Measurements from ENCODE around the gene RPRM.
"Not testable (repeated sequence)": the region's sequence is repeated elsewhere in the genome, so short reads cannot be mapped to it uniquely, and the experiment has no call there.

RPRM gene

DNA sequence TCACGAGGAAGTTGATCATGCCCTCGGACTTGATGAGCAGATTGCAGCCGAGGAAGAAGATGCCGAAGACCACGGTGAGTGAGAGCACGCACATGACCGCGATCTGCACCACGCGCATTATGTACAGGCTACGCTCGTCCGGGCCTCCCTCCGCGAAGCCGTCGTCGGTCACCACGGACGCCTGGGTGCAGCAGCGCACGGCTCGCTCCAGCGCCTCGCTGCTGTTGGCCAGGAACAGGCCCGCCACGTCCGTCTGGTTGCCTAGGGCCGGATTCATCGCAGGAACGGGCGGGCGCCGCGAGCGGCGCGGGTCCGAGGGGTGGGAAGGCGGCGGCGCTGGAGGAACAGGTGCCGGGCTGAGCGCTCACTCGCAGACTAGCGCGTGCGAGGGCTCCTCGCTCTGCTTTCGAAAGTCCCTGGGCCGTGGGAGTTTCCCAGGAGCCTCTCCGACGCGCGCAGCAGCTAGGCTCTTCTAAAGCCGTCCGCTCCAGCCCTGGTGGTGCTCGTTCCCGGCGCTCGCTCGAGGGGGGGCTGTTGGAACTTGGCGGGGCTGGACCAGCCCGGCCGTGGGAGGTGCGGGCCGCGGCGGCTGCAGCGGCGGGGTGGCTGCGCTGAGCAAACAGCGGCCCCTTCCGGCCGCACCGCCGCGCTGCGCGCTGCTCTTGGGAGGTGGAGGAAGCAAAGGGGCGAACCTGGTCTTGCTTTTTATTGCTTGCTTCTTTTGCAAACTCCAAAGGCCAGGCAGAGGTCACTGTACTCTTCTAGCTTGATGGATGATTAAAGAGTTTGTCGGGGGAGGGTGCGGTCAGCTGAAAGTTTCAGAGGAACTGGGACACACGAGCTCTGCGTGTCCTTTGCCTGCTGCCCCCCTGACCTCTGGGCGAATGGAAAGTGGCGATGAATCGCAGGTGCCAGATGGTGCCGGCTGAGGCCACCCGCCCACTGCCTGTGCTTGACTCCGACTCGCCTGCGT is at the start of gene RPRM:
TSS of gene RPRM (minus strand) at position 474 of the 973 bp plus-strand sequence. CDS start at position 277, 197 bp downstream.
- peak; percentile 43 for DNase-seq

DNA sequence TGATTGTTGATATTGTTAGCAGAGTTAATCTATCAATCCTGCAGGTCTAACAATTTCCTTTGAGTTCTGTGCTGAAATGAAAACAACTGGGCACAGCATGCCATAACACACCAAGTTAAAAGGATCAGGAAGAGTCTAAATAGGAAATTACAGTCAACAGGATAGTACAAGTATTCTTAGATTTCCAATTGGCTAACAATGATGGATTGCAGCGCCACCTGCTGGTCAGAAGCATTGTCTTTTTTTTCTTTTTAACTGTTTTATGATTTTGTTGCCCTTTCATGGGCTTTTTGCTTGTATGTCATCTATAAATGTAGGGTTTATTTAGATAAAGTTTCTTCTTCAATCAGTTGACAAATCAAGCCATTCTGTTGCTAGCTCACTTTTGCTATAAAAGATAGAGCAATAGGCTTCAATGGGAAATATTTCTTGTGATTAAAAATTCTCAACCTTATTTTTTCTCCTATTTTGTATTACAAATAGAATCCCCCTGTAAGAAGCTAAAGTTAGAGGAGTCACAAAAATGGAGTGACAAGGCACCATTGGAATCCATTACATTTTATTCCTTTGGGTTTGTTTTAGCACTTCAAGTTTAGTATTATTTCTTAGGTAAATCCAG is 40.8 kb upstream of the RPRM start:
- DNase-seq, result no peak

DNA sequence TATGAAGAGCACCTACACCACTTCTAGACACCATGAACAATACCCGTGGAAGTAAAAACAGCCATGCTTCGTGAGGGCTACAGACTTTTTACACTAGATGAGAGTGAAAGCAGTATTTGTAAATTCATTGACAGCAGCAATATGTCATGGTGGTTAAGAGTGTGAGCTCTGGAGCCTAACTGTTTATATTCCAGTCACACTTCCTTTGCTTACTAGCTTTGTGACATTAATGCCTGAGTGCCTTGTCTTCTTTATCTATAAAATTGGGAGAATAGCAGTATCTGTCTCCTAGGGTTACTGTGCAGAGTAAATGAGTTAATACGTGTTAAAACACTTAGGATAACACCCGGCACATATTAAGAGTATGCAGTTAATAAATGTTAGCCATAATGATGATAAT is 33.8 kb upstream of the RPRM start:
- no peak for DNase-seq

DNA sequence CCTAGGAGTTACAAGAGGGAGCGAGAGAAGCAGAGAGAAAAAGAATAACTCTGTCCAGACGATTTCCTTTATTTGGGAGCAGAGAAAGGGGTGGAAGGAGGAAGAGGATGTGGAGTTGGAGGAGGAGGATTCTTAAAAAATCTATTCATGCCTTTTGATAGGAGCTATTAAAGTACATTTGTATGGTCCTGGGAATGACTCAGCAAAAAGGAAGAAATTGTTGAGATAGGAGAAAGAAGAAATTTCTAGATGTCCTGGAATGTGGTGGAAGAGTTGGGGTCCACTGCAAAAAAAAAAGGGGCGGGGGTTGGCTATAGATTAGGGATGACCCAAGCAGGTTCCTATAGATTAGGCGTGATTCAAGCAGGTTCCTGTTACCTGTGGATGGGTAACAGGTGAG is 32.4 kb upstream of the RPRM start:
- no peak for DNase-seq

DNA sequence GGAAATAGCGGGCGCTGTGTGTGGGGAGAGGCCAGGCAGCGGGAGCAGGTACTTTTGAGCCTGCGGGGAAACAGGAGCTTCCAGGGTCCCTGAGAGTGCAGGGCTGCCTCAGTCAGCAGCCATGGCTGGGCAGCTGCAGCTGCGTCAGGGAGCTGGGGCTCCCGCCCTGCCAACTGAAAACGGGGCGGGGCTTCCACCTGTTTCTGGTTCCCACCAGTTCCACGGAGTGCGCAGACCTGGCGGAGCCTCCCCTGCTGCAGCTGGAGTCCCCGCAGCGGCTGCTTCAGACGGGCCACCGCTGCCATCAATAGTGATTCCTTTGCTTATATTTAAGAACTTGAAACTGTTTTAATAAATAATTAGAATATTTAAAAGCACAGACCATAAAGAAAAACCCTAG is 30.6 kb upstream of the RPRM start:
- no peak for DNase-seq

DNA sequence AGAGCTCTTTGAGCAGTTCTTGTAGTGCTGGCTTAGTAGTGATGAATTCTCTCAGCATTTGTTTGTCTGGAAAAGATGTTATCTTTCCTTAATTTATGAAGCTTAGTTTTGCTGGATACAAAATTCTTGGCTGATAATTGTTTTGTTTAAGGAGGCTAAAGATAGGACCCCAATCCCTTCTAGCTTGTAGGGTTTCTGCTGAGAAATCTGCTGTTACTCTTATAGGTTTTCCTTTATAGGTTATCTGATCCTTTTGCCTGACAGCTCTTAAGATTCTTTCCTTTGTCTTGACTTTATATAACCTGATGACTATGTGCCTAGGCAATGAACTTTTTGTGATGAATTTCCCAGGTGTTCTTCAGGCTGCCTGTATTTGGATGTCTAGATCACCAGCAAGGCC is 27.9 kb upstream of the RPRM start:
- not testable (repeated sequence) for DNase-seq

DNA sequence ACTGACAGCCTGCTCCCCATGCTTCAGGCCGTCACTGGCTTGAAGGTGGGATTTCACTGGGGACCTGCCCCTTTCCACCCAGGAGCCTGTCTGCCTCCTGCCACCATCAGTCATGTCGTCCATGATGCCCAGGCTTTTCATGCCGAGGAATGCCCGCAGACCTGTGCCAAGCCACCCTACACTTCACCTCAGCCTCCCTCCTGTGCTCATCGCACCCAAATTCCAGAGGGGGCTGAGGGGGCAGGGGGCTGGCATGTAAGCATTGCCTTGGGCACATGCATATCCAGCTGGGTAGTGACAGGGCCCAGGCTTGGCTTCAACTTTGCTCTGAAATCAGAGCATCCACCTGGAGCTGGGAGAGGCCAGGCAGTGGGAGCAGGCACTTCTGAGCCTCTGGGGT is 20.9 kb upstream of the RPRM start:
- no peak for DNase-seq

DNA sequence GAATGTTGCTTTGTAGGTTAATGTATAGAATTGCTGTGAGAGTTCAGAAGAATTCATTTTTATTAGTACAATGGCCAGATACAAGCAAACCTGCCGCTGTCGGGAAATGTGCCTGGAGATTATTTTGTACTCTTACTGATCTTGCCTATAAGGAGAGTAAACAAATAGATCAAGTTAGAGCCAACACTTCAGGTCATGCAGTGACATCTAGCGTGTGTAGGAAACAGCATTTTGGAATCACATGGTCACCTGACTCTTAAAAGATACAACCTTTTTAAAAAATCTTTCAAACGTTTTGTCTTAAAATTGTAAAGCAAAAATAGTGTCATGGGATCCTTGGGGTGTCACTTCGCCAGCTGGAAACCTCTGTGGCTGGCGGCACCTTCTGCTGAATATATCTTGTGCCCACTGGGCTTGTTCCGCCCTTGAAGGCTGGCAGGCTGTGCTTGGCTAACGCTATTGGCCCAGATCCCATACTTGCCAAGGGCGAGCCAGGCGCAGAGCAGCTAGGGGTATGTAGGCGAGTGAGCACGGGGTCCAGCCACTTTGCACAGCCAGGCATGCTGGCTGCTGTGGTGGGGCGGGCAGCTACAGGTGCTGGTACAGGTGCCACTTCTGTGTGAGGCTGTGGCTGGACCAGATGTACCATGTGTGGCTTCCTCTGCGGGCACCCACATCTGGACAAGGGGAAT is 19.5 kb upstream of the RPRM start:
- DNase-seq, result no peak

DNA sequence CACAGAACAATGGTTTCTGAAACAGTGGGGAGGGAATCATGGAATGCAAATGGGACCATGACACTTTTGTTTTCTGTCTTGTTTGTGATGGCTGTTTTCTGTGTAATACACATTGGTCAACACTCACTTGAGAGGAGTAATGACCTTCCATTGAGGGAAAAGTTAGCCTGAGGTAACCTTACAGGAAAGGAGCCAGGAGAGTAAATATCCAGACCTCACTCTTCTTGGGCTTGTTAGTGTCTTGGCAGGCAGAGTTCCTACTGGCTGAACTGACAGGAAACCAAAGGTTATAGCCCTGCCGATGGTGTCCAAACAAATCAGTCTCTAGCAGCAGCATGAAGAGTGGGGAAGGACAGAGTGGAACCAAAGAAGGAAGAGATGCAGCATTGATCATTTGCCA is 17.2 kb upstream of the RPRM start:
- no peak for DNase-seq

DNA sequence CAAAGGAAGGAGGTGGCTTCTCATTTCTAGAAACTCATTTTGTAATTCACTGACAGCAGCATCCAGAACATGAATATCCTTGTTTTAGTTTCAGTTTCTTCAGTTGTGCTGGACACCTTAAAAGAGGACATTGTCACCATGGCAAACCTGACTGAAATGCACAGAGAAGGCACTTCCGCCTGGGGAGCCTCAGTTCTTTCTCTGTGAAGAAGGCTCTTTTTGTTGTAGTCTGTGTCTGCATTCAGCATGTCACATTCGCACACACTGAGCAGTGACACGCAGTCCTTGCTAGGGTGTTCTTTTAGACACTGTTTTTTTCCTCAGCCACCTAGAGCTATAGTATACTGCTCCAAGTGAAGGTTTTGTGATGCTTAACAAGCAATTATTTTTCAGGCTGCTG is 9.5 kb upstream of the RPRM start:
- DNase-seq, result no peak

DNA sequence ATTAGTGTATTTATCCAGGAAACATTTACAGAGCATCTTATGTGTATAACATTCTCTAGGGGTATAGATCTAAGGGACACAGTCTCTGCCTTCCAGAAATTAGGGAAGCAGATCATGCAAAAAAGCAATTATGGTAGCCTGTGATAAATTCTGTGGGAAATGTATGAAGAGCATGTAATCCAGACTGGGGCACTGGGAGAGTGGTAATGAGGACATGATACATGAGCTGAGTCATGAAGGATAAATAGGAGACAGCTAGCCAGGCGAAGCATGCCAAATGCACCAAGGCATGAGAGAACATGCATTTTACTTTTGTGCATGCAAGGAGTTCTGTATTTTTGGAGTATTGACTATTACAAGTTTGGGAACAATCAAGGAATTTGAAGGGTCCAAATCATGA is 8.9 kb upstream of the RPRM start:
- no peak for DNase-seq

DNA sequence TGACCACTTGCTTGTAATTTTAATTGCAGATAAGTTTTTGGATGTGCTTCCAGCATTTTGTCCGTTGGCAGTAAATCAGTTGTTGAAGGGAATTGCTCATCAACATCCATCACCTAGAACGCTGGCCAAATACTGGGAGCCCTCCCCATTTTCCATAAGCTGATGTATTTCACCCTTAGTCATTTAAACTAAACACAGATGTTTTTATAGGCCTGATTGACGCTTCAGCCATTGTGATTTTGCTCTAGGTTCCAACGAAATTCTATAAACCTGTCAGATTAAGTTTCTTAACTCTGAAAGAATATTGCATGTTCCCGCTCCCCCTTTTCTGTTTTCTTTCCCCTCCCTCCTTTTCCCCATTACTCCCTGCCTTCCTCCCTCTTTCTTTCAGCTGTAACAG is 1.0 kb upstream of the RPRM start:
- DNase-seq, result no peak

DNA sequence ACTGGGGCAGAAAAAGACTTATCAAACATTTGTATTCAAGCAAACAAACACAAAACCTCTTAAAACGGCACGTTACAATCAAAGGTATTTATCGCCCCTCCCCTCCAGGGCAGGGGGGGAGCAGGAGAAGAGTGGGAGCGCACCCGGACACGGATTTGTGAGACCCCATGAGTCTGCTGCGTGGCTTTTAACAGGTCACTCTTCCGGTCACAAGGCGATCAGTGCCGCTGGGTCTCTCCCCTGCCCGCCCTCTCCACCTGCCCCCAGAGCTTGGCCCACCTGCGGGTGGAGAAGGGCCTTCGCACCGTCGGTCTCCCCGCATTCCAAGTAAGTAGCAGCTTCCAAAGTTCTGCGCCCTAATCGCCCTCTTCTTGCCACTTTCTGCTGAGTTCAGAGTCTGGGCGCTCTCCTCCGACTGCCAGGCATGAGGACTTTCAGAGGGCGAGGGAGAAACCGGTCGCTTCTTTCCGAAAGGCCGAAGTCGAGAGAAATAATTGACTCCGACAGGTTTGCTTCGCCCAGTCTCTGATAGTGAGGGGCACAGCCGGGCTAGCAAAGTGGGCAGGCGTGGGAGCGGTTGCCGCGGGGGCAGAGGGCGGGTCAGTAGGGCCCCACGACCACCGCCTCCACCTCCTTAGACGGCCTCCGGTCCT is 800 bp downstream of the RPRM start:
- DNase-seq, result no peak

DNA sequence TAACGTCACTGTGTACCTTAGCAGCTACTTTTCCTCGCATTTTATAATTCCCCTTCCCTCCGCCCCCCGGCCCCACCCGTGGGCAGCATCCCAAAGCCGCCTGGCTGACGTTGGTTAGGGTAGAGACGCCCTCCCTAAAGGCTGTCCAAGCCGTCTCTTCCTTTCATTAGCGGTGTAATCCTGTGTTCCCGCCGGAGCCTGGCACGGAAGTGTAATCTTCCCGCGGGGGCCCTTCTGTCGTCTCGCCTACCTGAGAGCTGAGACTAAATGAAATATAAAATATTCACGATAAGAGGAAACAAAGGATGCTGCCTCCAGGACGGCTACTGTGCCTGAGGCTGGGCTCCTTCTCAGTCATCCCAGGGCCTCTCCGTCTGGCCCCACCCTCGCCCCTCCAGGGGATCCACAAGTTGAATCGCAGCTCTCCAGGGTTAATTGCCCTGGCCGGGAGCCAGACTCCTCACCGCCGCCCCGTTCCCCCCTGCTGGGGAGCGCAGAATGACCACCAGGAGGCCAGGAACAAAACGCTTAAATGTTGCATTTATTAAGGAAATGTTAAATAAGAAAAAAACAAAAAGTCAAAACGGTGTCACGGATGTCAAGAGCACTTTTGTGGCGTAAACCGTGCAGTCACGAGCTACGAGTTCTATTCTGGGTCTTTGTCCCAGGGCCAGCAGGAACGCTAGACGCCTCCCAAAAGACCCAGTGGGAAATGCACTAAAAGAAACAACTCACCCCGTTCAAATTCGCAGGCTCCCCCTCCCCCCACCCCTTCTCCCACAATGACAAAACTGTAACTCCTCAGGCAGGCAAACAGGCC is 1.5 kb downstream of the RPRM start:
- DNase-seq, result no peak

DNA sequence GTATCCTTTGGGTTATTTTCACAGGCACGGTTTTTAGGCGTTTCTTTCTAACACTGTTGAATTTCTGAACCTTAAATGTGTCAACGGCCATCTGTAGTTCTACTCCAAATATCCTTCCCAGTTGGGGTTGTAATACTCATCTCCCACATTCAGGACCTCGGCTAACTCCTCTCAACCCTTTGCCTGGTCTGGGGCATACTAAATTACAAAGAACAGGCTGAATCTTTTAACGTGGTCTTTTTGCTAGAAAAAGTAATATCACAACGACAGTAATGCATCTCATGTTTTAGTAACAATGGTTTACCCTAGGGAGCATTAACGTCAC is 2.1 kb downstream of the RPRM start:
- no peak for DNase-seq

DNA sequence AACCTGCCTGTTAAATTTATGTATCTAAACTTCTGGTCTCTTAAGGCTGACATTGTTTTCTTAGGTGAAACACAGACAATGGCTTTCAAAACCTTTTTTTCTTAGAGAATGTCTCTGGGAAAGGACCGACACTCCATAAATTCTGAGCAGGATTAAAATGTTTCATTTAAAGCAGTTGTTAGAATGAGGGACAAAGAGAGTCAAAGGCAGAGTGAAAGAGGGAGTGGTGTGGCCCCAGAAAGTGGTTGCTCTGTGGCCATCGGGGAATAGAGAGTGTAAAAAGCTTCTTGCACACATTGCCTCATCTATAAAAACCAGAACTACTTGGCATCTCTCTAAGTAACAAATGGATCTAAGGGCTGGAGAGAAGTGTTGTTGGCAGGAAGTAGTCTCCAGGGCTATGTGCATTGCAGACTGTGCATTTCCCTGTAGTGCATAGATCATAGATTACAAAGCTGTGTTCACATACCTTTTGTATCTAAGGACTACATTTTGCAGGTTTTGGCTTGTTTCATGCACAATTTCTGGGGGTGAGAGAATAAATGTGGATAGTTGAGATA is 3.6 kb downstream of the RPRM start:
- DNase-seq, result no peak

DNA sequence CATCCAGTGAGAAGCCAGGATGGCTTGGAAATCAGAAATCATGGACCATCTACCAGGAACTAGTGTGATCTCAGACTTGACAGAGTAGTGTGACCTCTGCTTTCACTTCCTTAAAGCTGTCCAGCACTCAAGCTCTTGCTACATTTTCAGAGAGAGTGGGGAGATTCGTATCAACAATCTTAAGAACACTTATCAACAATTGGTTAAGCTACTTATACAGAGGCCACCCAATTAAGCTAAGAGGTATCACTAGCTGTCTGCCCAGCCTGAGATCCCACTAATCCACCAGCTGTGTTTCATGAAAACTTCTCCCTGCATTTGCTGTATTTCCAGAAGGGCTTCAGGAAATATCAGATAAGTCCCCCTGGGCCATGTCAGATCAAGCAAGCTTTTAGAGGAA is 4.2 kb downstream of the RPRM start:
- DNase-seq, result no peak

DNA sequence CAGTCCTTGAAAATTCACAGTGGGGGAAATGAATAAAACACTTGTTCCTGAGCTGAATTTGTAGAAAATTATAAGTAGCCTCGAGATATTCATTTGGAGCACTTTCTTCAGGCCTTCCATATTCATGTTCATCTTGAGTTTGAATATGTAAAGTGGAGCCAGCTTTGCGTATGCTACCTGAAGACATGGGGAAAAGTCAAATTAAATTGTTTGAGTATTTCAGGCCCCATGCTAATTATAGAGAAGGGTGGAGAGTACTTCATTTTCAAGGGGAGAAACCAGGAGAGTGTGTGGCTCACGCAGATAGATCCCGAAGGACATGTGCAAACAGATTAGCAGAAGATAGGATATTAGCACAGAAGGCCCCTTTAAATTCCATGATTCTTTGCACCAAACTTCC is 7.7 kb downstream of the RPRM start:
- no peak for DNase-seq

DNA sequence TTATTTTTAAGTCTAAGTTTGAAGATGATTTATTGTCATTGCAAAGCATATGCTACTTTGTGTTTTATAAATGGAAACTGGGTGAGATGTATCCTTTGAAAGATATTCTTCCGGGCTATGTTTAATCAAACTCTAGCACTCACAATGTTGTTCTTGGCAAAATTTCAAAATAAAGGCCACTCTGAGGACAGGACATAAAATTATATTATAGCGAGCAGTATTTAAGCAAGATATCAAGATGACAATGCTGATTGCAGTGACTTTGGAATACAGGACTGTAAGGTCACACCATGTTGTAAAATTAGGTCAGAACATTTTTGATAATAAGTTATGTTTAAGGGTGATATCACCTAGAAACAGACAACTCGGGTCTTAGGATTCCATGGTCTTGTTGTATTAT is 14.2 kb downstream of the RPRM start:
- DNase-seq, result no peak

DNA sequence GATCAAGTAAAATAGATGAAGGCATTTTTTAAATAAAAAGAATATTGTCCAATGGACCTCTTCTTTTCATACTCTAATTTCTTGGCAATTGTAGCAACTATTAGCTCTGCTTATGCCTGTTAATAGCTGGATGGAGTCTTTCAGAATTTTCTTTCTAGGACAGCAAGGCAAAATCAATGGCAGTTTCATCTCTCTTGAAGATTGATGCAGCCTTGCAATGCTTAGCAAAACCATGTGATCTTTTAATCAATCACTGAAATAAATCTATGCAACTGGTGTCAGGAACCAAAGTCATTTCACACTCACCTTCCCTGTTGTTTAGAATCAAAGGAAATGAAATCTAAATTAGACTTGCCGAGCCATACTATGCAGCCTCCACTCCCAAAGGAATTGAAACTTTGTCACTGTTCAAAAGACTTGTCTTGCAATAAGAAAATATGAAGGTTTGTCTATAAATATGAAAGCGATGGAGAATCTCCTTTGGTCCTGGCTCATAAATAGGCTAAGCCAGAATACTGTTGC is 16.2 kb downstream of the RPRM start:
- DNase-seq, result no peak

DNA sequence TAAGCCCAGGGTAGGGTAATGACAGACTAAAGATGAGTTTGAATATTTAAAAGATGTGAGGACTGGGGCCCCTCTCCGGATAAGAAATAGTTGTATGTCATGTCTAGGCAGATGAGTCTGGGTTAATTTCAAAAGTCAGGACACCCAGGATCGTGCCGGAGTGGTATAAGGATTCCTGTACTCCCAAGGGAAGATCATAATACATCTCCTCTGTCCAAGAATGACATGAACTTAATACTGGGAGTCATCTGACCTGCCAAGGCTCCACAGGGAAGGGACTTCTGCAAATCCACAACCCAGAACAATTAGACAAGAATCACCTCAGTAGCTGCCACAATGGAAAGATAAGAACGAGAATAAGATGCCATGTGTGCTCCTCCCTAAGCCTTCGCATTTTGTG is 17.1 kb downstream of the RPRM start:
- DNase-seq, result no peak

DNA sequence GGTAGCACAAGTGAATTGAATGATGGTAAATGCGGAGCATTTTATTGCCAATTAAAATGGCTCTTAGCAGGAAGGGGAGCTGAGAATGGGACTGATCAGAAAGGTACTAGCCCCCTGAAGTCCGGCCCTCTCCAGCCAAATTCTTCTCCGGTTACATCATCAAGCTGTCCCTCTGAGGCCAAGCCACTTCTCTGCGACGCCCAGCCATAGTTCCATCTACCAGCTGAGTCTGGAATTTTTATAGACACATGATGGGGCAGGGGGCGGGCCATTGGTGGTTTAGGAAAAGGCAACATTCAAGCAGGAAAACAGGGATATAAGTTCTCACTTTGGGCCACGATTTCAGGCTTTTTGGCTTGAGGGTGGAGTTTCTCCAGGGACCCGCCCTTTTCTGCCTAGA is 22.7 kb downstream of the RPRM start:
- no peak for DNase-seq
